A549 (cell line): ENCODE results near the gene BTK.

Experiments used
- BHLHE40 ChIP-seq: IDR thresholded peaks from 2 replicates; pipeline ENCODE4 v1.6.1; 2012; ENCODE audit warnings: low read depth, low read length, inconsistent platforms
- CEBPB ChIP-seq, 2 experiments: fragments of >200 bp in 1 of 2; sonication (Bioruptor Twin) in 1 of 2; formaldehyde crosslinking in 1 of 2; IDR thresholded peaks; 2 replicates each; pipeline ENCODE4 v1.6.1; 2012 to 2016
- CHD2 ChIP-seq: fragments of 150-350 bp; IDR thresholded peaks from 2 replicates; pipeline ENCODE4 v1.6.1; 2014; ENCODE audit warnings: low read length; ENCODE audit not compliant: partially characterized antibody
- CTCF ChIP-seq: fragments of >200 bp; sonication (Bioruptor Twin); formaldehyde crosslinking; IDR thresholded peaks from 3 replicates; pipeline ENCODE4 v1.5.1; 2016
- EP300 ChIP-seq, 2 experiments: fragments of >200 bp; sonication (Bioruptor Twin); formaldehyde crosslinking; IDR thresholded peaks; 2 replicates in 1 of 2; 3 replicates in 1 of 2; pipeline ENCODE4 v1.6.1; 2016 to 2017
- PBX3 ChIP-seq: IDR thresholded peaks from 2 replicates; pipeline ENCODE4 v1.6.1; 2012
- POLR2A ChIP-seq: IDR thresholded peaks from 2 replicates; pipeline ENCODE4 v1.6.1; 2012; ENCODE audit warnings: mild to moderate bottlenecking, low read length
- RFX5 ChIP-seq: fragments of 450-650 bp; IDR thresholded peaks from 2 replicates; pipeline ENCODE4 v1.7.1; 2014; ENCODE audit warnings: antibody characterized with exemption, mild to moderate bottlenecking, moderate library complexity
- SREBF2 ChIP-seq: fragments of 450-650 bp; IDR thresholded peaks from 2 replicates; pipeline ENCODE4 v1.6.1; 2014; ENCODE audit warnings: mild to moderate bottlenecking, moderate library complexity

GRCh38 chrX:101417190-101417589 lies 31.2 kb upstream of the BTK start:
- TF ChIP-seq CTCF (no peak), POLR2A (no peak), CHD2 (no peak), CEBPB (IDR thresholded peaks at IDR 0.05) (no peak), PBX3 (no peak), SREBF2 (no peak), BHLHE40 (no peak), EP300 (IDR thresholded peaks at IDR 0.05) (no peak), RFX5 (no peak)
